ENCODE measurements around the gene TMPRSS7.
"Not testable (repeated sequence)": the region's sequence is repeated elsewhere in the genome, so short reads cannot be mapped to it uniquely, and the experiment has no call there.

Gene TMPRSS7

GRCh38 chr3:112013058-112013783, 21.3 kb upstream of the TMPRSS7 start:
- DNase-seq: peak; percentile 84

DNA sequence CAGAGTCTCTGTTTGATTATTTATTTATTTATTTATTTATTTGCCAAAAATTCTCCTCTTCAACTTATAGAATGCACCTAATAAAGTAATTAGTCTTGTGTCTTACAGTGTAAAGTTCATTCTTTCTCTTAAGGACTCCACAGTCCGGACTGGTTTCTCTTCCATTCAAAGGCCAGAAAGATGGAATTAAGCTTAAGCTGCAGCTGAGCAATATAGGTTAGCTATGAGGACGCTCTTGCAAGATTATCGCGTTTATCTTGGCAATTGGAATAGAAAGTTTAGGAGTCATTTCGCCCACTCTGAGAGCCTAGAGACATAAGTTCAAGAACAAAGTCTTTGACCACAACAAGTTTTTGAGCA, 20.8 kb upstream of the TMPRSS7 start:
- DNase-seq: no peak

- no peak for DNase-seq
Measured at GRCh38 chr3:112017091-112017490, 17.4 kb upstream of the TMPRSS7 start.

- no peak for DNase-seq
Measured at GRCh38 chr3:112018712-112019111, 15.8 kb upstream of the TMPRSS7 start.

GRCh38 chr3:112019716-112020115, 14.8 kb upstream of the TMPRSS7 start:
- DNase-seq: no peak

DNA sequence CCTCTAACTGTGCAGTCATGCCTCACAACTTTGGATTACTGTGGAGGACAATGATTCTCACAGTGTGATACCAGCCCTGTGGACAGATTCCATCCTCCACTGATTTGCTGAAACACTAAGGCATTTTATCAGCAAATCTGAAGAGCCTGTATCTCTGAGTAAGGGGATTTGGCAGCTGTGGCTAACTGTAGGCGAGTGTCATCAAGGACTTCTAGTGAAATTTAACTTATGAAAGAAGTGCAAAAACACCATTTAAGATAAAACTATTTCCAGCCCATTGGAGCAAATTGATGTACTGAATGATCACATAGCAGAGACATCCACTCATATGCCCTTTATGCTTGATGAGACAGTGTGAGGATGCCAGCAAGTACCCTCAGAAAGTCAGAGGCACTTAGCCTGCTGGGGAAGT, 13.9 kb upstream of the TMPRSS7 start:
- no peak for DNase-seq

GRCh38 chr3:112027142-112027541, 7.4 kb upstream of the TMPRSS7 start:
- DNase-seq: no peak

GRCh38 chr3:112027826-112028225, 6.7 kb upstream of the TMPRSS7 start:
- DNase-seq: no peak

GRCh38 chr3:112030901-112031300, 3.6 kb upstream of the TMPRSS7 start:
- no peak for DNase-seq

DNA sequence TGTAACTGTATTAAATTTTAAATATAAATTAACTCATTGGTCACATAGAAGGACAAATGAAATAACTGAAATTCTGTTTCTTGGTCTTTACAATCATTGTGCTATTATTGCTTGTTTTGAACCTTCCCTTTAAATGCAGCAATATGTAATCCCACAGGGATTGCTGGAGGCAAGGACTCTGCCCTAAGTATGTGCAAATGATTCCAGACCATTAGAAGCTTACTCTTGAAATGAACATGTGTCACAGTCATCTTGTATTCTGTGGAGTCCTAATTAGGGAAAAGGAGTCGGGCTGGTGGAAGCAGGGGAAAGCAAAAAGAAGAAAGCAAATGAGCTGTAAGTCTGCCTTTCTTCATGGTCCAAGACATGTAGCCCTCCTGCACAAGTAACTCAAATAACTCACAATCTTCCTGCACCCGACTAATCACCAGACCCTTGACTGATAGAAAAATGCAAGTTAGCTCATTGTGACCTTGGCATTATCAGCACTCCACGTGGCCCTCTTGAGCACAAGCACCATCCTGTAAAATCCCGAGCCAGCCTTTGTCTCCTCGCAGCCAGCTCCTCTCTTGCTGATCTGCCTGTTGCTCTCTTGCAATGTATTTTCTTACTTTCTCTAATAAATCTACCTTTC, 2.3 kb upstream of the TMPRSS7 start:
- no peak for DNase-seq

DNA sequence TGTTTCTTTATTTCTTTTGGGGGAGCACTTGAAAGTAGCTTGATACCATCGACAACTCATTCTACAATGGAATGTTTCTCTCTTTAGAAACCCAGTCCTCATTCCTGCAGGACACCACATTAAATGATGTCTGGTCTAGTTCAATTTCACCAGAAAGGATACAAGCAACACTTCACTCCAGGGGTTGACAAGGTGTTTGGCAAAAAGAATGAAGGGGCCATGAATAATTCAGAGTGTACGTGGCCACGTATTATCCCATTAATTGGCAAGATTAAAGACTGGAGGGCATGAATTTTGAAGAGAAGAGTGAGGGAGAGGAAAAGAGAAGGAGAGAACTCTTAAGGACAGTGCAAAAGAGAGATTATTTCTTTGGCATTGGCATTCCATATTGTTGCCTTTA, 705 bp downstream of the TMPRSS7 start:
- no peak for DNase-seq

GRCh38 chr3:112037194-112037593, 2.7 kb downstream of the TMPRSS7 start:
- not testable (repeated sequence) for DNase-seq

GRCh38 chr3:112038863-112039262, 4.3 kb downstream of the TMPRSS7 start:
- DNase-seq: no peak

GRCh38 chr3:112041321-112041720, 6.8 kb downstream of the TMPRSS7 start:
- no peak for DNase-seq

- no peak for DNase-seq
Measured at GRCh38 chr3:112042842-112043280, 8.3 kb downstream of the TMPRSS7 start.

DNA sequence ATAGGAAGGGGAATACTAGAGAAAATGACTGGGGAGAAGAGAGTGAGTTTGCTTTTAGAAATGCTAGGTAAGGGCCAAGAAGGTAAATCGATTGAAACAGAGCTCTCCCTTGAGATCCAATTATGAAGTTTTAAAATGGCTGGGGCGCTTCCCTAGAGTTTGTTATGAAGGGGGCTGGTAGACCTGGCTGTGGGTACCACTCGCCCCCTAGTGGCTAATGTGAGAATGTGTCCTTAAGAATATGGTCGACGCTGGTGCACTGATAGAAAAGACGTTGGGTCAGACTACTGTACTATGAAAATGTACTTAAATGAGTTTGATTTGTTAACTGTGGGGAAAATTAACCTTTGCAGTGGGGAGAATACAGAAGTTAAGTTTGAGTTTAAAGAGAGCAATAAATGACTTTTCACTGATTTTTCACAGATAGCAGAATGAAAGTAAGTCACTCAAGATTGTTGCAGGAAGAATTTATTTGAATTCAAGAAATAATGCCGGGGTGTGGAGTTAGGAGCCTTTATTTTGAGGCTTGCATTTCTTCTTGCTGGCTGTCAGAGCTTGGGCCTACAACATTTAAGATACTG, 9.2 kb downstream of the TMPRSS7 start:
- peak; percentile 69 for DNase-seq

- DNase-seq: no peak
Measured at GRCh38 chr3:112046599-112046998, 12.1 kb downstream of the TMPRSS7 start.

- no peak for DNase-seq
Measured at GRCh38 chr3:112047264-112047663, 12.7 kb downstream of the TMPRSS7 start.

DNA sequence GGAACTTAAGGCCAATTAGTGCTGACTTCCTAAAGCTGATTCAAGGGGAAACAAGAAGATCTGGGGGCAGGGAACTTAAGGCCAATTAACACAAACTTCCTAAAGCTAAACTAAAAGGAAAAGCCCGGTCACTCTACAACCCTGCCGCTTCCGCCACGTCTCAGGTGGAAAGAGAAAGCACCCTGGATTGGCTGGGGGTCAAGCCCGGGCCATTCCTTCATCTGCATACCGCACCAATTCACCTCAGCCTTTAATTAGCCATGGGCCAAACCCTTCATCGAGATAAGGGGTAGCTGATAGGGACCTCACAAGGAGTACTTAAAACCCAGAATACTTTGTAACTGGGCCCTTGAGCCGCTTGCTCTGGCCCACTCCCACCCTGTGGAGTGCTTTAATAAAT, 14.4 kb downstream of the TMPRSS7 start:
- DNase-seq: no peak

GRCh38 chr3:112053229-112053628, 18.7 kb downstream of the TMPRSS7 start:
- no peak for DNase-seq

DNA sequence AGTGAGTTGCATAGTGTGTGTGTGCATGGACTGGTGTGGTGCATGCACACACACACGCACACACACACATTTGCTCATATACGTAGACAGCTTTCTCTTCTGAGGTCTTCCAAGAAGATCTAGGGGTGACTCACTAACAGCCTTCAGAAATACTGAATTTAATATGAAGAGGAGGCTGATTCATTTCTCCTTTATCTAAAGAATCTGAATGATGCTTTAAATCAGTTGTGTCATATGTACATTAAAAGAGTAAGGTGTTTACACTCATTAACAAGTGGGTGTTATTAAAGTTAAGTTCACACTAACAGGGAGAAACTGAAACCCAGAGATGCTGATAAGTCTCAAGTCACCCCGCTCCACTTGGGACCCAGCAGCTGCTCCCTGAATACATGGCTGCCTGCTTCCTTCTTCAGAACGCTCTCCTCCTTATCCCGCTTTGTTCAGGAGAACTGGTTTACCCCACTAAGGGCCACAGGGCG, 22.0 kb downstream of the TMPRSS7 start:
- DNase-seq: peak; percentile 64

DNA sequence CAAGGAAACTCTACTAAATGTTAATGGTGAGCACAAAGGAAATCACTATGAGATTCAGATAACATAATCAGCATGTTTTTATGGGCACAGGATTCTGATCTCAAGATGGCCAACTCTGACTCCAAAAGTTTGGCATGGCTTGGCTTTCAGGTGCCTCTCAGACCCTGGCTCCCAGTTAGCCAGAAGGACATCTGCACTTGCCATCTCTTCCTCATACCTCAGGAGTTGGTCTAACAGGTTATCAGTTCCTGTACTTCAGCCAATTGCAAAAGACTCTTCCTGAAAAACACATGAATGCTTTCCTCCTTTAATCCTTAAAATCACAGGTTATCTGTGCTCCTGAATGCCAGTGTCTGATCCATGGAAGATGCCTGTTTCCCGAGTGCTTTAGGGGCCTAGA, 25.0 kb downstream of the TMPRSS7 start:
- no peak for DNase-seq

DNA sequence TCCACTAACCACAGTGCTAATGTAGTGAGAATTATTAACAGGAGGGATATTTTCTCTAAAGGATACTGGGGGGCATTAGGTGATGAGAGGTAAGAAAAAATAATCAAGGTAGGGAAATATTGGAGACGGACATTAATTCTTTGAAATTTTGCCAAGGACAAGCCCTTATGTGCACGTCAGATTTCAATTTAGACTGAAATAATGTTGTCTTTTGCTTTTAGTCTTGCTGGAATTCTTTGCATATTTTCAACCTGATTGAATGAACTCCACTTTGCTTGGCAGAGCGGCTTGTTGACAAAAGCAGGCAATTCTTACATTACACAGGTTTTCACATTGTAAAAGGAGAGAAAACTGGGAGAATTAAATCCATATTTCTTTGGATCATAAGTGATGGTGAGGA, 26.6 kb downstream of the TMPRSS7 start:
- no peak for DNase-seq

DNA sequence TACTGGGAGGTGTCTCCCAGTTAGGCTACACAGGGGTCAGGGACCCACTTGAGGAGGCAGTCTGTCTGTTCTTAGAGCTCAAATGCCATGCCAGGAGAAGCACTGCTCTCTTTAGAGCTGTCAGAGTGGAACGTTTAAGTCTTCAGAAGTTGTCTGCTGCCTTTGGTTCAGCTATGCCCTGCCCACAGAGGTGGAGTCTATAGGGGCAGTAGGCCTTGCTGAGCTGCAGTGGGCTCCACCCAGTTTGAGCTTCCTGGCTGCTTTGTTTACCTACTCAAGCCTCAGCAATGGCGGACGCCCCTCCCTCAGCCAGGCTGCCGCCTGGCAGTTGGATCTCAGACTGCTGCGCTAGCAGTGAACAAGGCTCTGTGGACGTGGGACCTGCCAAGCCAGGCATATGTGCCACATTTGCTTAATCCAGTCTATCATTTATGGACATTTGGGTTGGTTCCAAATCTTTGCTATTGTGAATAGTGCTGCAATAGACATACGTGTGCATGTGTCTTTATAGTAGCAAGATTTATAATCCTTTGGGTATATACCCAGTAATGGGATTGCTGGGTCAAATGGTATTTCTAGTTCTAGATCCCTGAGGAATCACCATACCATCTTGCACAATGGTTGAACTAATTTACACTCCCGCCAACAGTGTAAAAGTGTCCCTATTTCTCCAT, 38.0 kb downstream of the TMPRSS7 start:
- DNase-seq: peak; percentile 86

Measured in activated effector memory CD4-positive, alpha-beta T cell treated with anti-CD3 and anti-CD28 coated beads, Interleukin-2, amount 50 U/mL, for 16 hours (primary cell).